HepG2 (cell line): ENCODE data around the gene PPIC. TPM values are rescaled to one million over a fixed set of nuclear protein-coding genes. Genes with fewer than 3 reads are reported as not detected.

ENCODE experiments used
- ATAC-seq: fragments of 200-7000 bp; cut with Tn5 transposase; 3 replicates; pipeline ENCODE4 v1.9.1; 2020; ENCODE audit warnings: mild to moderate bottlenecking, moderate library complexity
- BruUV-seq: library from RNA; stranded (reverse); fragments of 400-500 nt; replicated peaks from 2 replicates; lab custom pipeline; 2021; lab: Mats Ljungman, UMichigan
- CTCF ChIA-PET: fragments of 300-600 bp; formaldehyde crosslinking; extraction: SDS; loops from one replicate; lab custom pipeline; 2021; ENCODE audit warnings: low total read pairs, inconsistent platforms, low intra/inter-chr PET ratio; lab: Yijun Ruan, JAX
- POLR2A ChIA-PET: fragments of 350-600 bp; sonication (Branson Sonifier 250); formaldehyde crosslinking; loops from one replicate; lab custom pipeline; 2020; ENCODE audit warnings: antibody characterized with exemption, inconsistent platforms; lab: Yijun Ruan, JAX
- DNase-seq: peaks from one replicate; pipeline ENCODE4 v3.0.0-alpha.2; 2015; ENCODE audit warnings: low spot score
- FAIRE-seq: peaks from 3 replicates; lab custom pipeline; 2011; peaks lifted over from hg19 to GRCh38; lab: Jason Lieb, UNC
- H2AFZ ChIP-seq: one replicate; pipeline ENCODE4 v1.6.1; 2011; ENCODE audit warnings: low read length, inconsistent platforms
- H3K27ac ChIP-seq: fragments of 300-600 bp; 3 replicates; pipeline ENCODE4 v1.8.0; 2011; ENCODE audit warnings: mixed run types, mild to moderate bottlenecking, mixed read lengths, low read length, inconsistent platforms; ENCODE audit not compliant: insufficient read depth; ENCODE audit errors: extremely low read length
- H3K27me3 ChIP-seq, 2 experiments: fragments of 200-600 bp in 1 of 2; 2 replicates in 1 of 2; 3 replicates in 1 of 2; pipeline versions ENCODE4 v1.6.0 to v1.8.0; 2011; ENCODE audit warnings: low read length in 2 of 2, mild to moderate bottlenecking in 2 of 2, moderate library complexity in 2 of 2, inconsistent platforms in 1 of 2; ENCODE audit not compliant: insufficient read depth in 2 of 2, control insufficient read depth in 1 of 2
- H3K36me3 ChIP-seq, 2 experiments: fragments of 200-600 bp in 1 of 2; replicated peaks in 1 of 2; 2 replicates in 1 of 2; 3 replicates in 1 of 2; pipeline versions ENCODE4 v1.5.1 to v1.8.0; 2011; ENCODE audit warnings: low read length in 2 of 2, inconsistent platforms in 1 of 2; ENCODE audit not compliant: insufficient read depth in 2 of 2, control insufficient read depth in 1 of 2
- H3K4me1 ChIP-seq: 2 replicates; pipeline ENCODE4 v1.5.1; 2012; ENCODE audit warnings: low read length, inconsistent platforms; ENCODE audit not compliant: insufficient read depth
- H3K4me2 ChIP-seq: 2 replicates; pipeline ENCODE4 v1.6.0; 2011; ENCODE audit warnings: low read depth, low read length, inconsistent platforms
- H3K4me3 ChIP-seq, 3 experiments: fragments of 200-600 bp in 1 of 3; sonication (generic), shearing (Covaris generic) in 1 of 3; replicated peaks in 1 of 3; 2 replicates each; pipeline ENCODE4 v1.5.1; 2011 to 2016; ENCODE audit warnings: low read length in 3 of 3, inconsistent platforms in 2 of 3, low read depth in 2 of 3, mild to moderate bottlenecking in 2 of 3, control low read depth in 1 of 3, mixed read lengths in 1 of 3; ENCODE audit not compliant: insufficient read depth in 1 of 3
- H3K79me2 ChIP-seq: one replicate; pipeline ENCODE4 v1.6.1; 2011; ENCODE audit warnings: low read length, inconsistent platforms; ENCODE audit not compliant: insufficient read depth
- H3K9ac ChIP-seq: 2 replicates; pipeline ENCODE4 v1.6.0; 2011; ENCODE audit warnings: mild to moderate bottlenecking, low read depth, low read length, inconsistent platforms; ENCODE audit not compliant: insufficient read depth
- H3K9me3 ChIP-seq: 2 replicates; pipeline ENCODE4 v1.5.1; 2012; ENCODE audit warnings: mild to moderate bottlenecking, low read length
- H4K20me1 ChIP-seq: 2 replicates; pipeline ENCODE4 v1.6.0; 2011; ENCODE audit warnings: inconsistent platforms, mild to moderate bottlenecking, low read length, moderate library complexity; ENCODE audit not compliant: insufficient read depth
- ATF1 ChIP-seq: IDR thresholded peaks from 2 replicates; pipeline ENCODE4 v1.6.1; 2016; ENCODE audit warnings: mild to moderate bottlenecking, control low read depth
- CEBPG ChIP-seq: IDR thresholded peaks from 2 replicates; pipeline ENCODE4 v1.6.1; 2016
- CSRNP1 ChIP-seq: sonication (generic); formaldehyde crosslinking; IDR thresholded peaks from 2 replicates; pipeline ENCODE4 v1.8.1; 2023; ENCODE audit warnings: mild to moderate bottlenecking, missing genetic modification reagents
- KAT2B ChIP-seq: fragments of 150-350 bp; IDR thresholded peaks from 2 replicates; pipeline ENCODE4 v1.6.1; 2014; ENCODE audit warnings: low read depth, low read length, borderline replicate concordance
- KLF13 ChIP-seq: sonication (generic); formaldehyde crosslinking; IDR thresholded peaks from 2 replicates; pipeline ENCODE4 v1.4.0; 2020; ENCODE audit warnings: mild to moderate bottlenecking, missing genetic modification reagents
- RFX1 ChIP-seq: fragments of 450-650 bp; IDR thresholded peaks from 2 replicates; pipeline ENCODE4 v1.6.1; 2017
- RFXANK ChIP-seq: IDR thresholded peaks from 2 replicates; pipeline ENCODE4 v1.6.1; 2016
- YEATS4 ChIP-seq: sonication (generic); formaldehyde crosslinking; IDR thresholded peaks from 2 replicates; pipeline ENCODE4 v1.4.0; 2020; ENCODE audit warnings: missing genetic modification reagents, borderline replicate concordance
- ZNF30 ChIP-seq: sonication (generic); formaldehyde crosslinking; IDR thresholded peaks from 2 replicates; pipeline ENCODE4 v1.5.0; 2020; ENCODE audit warnings: mild to moderate bottlenecking, missing genetic modification reagents
- ZNF563 ChIP-seq: sonication (generic); formaldehyde crosslinking; IDR thresholded peaks from 2 replicates; pipeline ENCODE4 v1.8.0; 2022; ENCODE audit warnings: mild to moderate bottlenecking, moderate library complexity, missing genetic modification reagents
- WGBS: methylation state at CpG from one replicate; pipeline ENCODE4 v1.1.6; 2017; ENCODE audit warnings: low lambda C conversion rate; 5-methylcytosine and 5-hydroxymethylcytosine counted together
- in situ Hi-C: cut with HindIII; loops from 2 replicates; pipeline ENCODE4 v1.10.0; 2017; ENCODE audit warnings: low pct_unique_long_range_greater_than_20kb; ENCODE audit not compliant: extremely low pct_ligation_motif_present
- intact Hi-C: fragments of 100-400 bp; cut with micrococcal nuclease; formaldehyde crosslinking; loops from one replicate; pipeline ENCODE4 v1.10.0; 2022; ENCODE audit not compliant: unreplicated experiment
- polyA plus RNA-seq, 8 experiments: library from polyadenylated mRNA; depleted of rRNA in 3 of 8; stranded (reverse) in 7 of 8; unstranded in 1 of 8; fragments of >200 nt; fragmentation: Illumina TruSeq in 4 of 8; extraction: Trizol in 4 of 8; gene quantifications; 2 replicates each; pipeline versions ENCODE4 v1.2.1 to v1.2.3, GENCODE V29; 2011 to 2016; ENCODE audit warnings: low read depth in 4 of 8, missing spikeins in 1 of 8, mixed read lengths in 1 of 8; ENCODE audit not compliant: insufficient read depth in 1 of 8
- total RNA-seq, 5 experiments: library from RNA; depleted of rRNA; stranded (reverse); fragments of >200 nt; fragmentation: Illumina TruSeq; extraction: Trizol; gene quantifications; 2 replicates each; pipeline ENCODE4 v1.2.3, GENCODE V29; 2016; ENCODE audit warnings: low read depth in 1 of 5
- TF ChIP-seq, protein P1 (sequence below): sonication (generic); formaldehyde crosslinking; IDR thresholded peaks from 2 replicates; pipeline ENCODE4 v1.5.1; 2020; ENCODE audit warnings: mild to moderate bottlenecking, missing genetic modification reagents, borderline replicate concordance
- TF ChIP-seq, protein P2 (sequence below): sonication (generic); formaldehyde crosslinking; IDR thresholded peaks from 2 replicates; pipeline ENCODE4 v1.5.0; 2020; ENCODE audit warnings: mild to moderate bottlenecking, missing genetic modification reagents, borderline replicate concordance
- TF ChIP-seq, protein P3 (sequence below): sonication (generic); formaldehyde crosslinking; IDR thresholded peaks from 2 replicates; pipeline ENCODE4 v1.5.0; 2020; ENCODE audit warnings: missing genetic modification reagents

PPIC gene
- total and polyA plus RNA-seq, 2 of the 13 experiments (the other 11 are each of a cell fraction or from before 2014, with no cell fraction given), result 6.2 to 17.2 TPM

DNA sequence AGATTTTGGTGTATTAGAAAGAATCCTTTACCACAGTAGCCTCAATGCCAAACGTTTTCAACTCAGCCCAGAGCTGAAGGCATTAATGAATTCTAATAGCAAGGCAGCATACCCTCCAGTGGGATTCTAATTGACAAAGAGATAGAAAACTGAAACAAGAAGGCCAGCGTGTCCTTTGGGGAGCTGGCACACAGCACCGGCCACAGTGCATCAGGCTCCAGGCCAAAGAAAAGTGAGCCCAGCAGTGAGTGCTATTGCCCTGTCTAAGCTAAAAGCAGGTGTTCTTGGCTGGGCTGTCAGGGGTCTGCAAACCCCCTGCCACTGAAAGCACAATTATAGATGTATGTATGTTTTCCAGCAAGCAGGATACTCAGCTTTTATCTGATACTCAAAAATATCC, 40.4 kb downstream of the PPIC start:
- BruUV-seq, result no TSS peak
- intact Hi-C loops, result no loop called here
- no peak for FAIRE-seq
- TF ChIP-seq ZNF563 (CRISPR knock-in tag), result no peak
- no peak for TF ChIP-seq RFXANK (CRISPR knock-in tag)
- no peak for TF ChIP-seq RFX1
- TF ChIP-seq CEBPG (CRISPR knock-in tag), result no peak
- no peak for TF ChIP-seq ZNF30 (CRISPR knock-in tag)
- no peak for TF ChIP-seq KAT2B
- TF ChIP-seq, protein P1, sequence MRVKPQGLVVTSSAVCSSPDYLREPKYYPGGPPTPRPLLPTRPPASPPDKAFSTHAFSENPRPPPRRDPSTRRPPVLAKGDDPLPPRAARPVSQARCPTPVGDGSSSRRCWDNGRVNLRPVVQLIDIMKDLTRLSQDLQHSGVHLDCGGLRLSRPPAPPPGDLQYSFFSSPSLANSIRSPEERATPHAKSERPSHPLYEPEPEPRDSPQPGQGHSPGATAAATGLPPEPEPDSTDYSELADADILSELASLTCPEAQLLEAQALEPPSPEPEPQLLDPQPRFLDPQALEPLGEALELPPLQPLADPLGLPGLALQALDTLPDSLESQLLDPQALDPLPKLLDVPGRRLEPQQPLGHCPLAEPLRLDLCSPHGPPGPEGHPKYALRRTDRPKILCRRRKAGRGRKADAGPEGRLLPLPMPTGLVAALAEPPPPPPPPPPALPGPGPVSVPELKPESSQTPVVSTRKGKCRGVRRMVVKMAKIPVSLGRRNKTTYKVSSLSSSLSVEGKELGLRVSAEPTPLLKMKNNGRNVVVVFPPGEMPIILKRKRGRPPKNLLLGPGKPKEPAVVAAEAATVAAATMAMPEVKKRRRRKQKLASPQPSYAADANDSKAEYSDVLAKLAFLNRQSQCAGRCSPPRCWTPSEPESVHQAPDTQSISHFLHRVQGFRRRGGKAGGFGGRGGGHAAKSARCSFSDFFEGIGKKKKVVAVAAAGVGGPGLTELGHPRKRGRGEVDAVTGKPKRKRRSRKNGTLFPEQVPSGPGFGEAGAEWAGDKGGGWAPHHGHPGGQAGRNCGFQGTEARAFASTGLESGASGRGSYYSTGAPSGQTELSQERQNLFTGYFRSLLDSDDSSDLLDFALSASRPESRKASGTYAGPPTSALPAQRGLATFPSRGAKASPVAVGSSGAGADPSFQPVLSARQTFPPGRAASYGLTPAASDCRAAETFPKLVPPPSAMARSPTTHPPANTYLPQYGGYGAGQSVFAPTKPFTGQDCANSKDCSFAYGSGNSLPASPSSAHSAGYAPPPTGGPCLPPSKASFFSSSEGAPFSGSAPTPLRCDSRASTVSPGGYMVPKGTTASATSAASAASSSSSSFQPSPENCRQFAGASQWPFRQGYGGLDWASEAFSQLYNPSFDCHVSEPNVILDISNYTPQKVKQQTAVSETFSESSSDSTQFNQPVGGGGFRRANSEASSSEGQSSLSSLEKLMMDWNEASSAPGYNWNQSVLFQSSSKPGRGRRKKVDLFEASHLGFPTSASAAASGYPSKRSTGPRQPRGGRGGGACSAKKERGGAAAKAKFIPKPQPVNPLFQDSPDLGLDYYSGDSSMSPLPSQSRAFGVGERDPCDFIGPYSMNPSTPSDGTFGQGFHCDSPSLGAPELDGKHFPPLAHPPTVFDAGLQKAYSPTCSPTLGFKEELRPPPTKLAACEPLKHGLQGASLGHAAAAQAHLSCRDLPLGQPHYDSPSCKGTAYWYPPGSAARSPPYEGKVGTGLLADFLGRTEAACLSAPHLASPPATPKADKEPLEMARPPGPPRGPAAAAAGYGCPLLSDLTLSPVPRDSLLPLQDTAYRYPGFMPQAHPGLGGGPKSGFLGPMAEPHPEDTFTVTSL (CRISPR knock-in tag), result no peak
- TF ChIP-seq ATF1, result no peak
- TF ChIP-seq, protein P2, sequence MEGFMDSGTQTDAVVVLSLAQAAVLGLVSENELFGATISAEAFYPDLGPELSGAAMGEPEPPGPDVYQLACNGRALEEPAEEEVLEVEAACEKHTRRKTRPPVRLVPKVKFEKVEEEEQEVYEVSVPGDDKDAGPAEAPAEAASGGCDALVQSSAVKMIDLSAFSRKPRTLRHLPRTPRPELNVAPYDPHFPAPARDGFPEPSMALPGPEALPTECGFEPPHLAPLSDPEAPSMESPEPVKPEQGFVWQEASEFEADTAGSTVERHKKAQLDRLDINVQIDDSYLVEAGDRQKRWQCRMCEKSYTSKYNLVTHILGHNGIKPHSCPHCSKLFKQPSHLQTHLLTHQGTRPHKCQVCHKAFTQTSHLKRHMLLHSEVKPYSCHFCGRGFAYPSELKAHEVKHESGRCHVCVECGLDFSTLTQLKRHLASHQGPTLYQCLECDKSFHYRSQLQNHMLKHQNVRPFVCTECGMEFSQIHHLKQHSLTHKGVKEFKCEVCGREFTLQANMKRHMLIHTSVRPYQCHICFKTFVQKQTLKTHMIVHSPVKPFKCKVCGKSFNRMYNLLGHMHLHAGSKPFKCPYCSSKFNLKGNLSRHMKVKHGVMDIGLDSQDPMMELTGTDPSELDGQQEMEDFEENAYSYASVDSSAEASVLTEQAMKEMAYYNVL (CRISPR knock-in tag), result no peak
- no peak for TF ChIP-seq YEATS4 (CRISPR knock-in tag)
- TF ChIP-seq, protein P3, sequence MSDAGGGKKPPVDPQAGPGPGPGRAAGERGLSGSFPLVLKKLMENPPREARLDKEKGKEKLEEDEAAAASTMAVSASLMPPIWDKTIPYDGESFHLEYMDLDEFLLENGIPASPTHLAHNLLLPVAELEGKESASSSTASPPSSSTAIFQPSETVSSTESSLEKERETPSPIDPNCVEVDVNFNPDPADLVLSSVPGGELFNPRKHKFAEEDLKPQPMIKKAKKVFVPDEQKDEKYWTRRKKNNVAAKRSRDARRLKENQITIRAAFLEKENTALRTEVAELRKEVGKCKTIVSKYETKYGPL (CRISPR knock-in tag), result no peak
- TF ChIP-seq CSRNP1 (CRISPR knock-in tag), result no peak
- no peak for TF ChIP-seq KLF13 (CRISPR knock-in tag)

More for the DNA sequence above, 40.4 kb downstream of the PPIC start:
- Histone ChIP-seq H3K9ac (no peak overlapping the region), H3K4me2 (no peak overlapping the region), H3K9me3 (no peaks in the 10 kb centered on the region), H3K27ac (no peak overlapping the region), H3K4me3 (no peak overlapping the region), H3K4me1 (no peaks in the 10 kb centered on the region), H3K36me3 (no peaks in the 10 kb centered on the region; a peak in 1 of 5 replicates), H2AFZ (no peak overlapping the region), H3K27me3 (no peaks in the 10 kb centered on the region), H3K79me2 (no peaks in the 10 kb centered on the region), H4K20me1 (no peaks in the 10 kb centered on the region)
- no peak for DNase-seq
- in situ Hi-C loops, result no loop called here
- no peak for ATAC-seq
- CTCF ChIA-PET, result no interaction called here
- POLR2A ChIA-PET, result no interaction called here
- WGBS, result 91% methylated on average over 3 of the region's 3 CpGs
